GM10266 (cell line): Measurements from ENCODE around the gene ARHGEF4.

Source experiments
- DNase-seq: peaks from one replicate; pipeline ENCODE4 v3.0.0; 2012; ENCODE audit errors: extremely low spot score
- CTCF ChIP-seq: IDR thresholded peaks from 2 replicates; pipeline ENCODE4 v1.5.1; 2012; ENCODE audit warnings: mild to moderate bottlenecking, low read depth; ENCODE audit not compliant: control insufficient read depth, insufficient read depth; ENCODE audit errors: missing control alignments

ARHGEF4 gene

DNA sequence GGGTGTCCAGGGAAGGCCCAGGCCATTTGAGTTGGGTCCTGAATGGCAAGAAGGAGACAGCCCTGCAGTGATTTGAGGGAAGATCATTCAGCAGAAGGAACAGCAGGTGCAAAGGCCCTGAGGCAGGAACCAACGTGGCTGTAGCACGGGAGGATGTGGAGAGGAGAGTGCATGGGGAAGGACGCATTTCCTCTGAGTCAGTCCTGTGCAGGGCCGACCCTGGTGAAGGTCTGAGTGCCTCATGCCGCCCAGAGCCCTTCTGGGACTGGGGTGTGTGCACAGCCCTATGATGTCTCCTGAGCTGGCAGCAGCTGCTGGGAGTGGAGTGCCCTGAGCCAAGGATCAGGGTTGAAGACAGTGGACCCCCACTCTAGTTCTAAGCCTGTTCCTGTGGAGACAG, 17.9 kb upstream of the ARHGEF4 start:
- DNase-seq = no peak
- no peak for TF ChIP-seq CTCF

DNA sequence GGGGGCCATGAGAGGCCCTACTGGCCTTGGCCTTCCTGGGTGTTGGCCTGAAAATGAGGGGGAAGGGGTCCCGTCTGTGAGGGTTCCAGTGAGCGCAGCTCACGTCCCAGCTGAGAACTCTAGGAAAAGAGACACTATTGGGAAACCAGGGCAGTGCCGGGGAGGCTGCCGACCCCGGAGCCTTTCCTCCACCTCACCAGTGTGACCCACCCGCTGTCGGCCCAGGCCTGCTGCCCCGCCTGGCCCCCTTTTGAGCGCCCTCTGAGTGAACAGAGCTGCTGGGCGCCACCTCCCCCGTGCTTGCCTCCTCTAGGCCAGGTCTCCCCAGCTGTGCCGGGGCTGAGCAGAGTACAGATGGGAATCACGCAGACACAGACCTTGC, 17.5 kb upstream of the ARHGEF4 start:
- no peak for DNase-seq
- TF ChIP-seq CTCF = no peak

DNA sequence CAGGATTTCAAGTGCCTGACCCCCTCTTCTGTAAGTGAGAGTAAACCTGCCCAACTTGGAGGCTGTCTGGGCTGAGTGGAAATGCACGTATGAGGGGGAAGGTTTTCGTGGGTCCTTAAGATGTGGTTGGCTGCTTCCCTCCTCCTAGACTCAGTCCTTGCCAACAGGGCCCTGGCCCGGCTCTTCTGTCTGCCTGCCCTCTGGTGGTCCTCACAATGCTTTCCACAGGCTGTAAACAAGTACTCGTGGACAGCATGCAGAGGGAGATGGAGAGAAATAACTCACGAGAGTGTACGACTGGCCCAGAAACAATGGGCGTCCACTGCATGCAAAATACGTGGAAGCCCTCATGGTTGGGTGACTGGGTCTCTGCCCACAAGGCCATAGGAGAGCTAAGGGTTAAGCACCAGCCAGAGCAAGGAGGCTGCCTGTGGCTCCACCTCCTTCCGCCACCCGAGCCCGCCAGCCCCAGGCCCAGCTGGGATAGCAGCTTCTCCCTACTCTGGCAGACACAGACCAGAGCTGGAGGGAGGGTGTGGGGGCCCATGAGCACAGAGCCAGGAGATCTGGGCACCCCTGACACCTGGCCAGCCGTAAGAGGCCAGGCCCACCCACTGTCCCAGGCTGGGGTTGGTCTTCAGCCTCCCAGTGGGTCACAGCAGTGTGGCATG, 17.0 kb upstream of the ARHGEF4 start:
- TF ChIP-seq CTCF = no peak
- no peak for DNase-seq

GRCh38 chr2:130820279-130820861, 16.3 kb upstream of the ARHGEF4 start:
- no peak for TF ChIP-seq CTCF
- no peak for DNase-seq

- DNase-seq = no peak
- TF ChIP-seq CTCF = no peak
Observed at GRCh38 chr2:130821867-130822266, 14.8 kb upstream of the ARHGEF4 start.

DNA sequence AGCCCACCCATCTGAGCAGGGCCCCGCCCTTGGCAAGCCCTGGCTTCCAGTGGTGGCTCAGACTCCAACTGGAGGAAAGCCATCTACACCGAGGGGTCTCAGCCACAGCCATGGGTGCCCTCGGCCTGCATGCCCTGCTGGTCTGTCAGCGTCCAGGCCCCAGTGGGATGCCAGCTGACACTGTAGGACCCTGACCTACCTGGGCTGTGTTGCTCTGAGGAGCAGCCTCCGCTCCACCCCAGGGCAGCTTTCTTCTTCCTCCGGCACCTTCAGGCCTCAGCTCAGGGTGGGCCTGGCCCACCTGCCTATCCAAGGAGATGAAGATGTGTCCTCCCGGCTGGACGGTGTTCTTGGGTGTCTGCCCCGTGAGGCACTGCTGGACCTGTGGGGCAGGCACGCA, 13.9 kb upstream of the ARHGEF4 start:
- TF ChIP-seq CTCF = no peak
- DNase-seq = no peak

DNA sequence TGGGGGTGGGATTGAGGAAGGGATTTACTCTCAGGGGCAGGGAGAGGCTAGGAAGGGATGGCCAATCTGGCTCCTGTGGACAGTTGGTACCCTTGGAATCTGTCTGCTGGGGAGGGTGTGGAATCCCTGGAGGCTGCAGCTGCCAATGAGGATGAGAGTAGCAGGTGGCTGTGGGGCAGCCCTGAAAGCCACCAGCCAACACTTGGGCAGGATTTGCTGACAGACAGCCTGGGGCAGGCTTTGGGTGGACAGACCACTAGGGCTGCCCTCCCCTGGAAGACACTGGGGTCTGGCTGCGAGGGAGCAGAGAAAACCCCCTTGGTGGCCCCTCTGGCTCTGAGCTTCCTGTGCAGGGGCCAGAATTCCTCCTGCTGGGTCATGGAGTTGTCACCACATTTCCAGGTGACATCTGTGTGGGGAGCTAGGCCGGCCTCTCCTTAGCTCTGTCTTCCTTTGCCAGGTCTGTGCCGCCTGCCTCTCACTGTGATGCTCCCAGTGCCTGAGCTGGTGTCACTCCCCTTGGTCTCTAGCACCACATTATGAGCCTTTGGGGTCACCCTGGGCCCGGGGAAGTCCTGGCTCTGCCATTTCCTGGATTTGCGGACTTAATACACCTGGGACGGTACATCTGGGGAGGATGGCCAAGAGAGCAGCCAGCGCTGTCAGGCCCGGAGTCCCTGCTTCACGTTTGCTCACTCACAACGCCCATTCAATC, 13.4 kb upstream of the ARHGEF4 start:
- TF ChIP-seq CTCF = no peak
- DNase-seq = no peak
